ENCODE data around the gene DMD.

- TF ChIP-seq CTCF (IDR thresholded peaks at IDR 0.05; ENCODE audit: low read length): no peak
- no peak for TF ChIP-seq EZH2phosphoT487 (IDR thresholded peaks at IDR 0.05; ENCODE audit: low read length)
These were observed 1974.2 kb downstream of the DMD start for GRCh38 chrX:31237189-31237588.

Data from MM.1S (cell line).